HUES48 (cell line): ENCODE data around the gene AKAP6.

Experiments used
- H3K27ac ChIP-seq: one replicate; pipeline ENCODE4 v1.7.0; 2013; ENCODE audit warnings: low read depth, low read length, inconsistent platforms
- H3K27me3 ChIP-seq: 2 replicates; pipeline ENCODE4 v1.6.1; 2013; ENCODE audit warnings: mild to moderate bottlenecking, low read length; ENCODE audit not compliant: control insufficient read depth, insufficient read depth
- H3K36me3 ChIP-seq: 2 replicates; pipeline ENCODE4 v1.6.1; 2013; ENCODE audit warnings: low read length; ENCODE audit not compliant: control insufficient read depth, insufficient read depth
- H3K4me1 ChIP-seq: 2 replicates; pipeline ENCODE4 v1.6.1; 2013; ENCODE audit warnings: mild to moderate bottlenecking, low read length; ENCODE audit not compliant: control insufficient read depth, insufficient read depth
- H3K4me3 ChIP-seq: 2 replicates; pipeline ENCODE4 v1.5.1; 2013; ENCODE audit warnings: mild to moderate bottlenecking, low read depth, low read length
- H3K9ac ChIP-seq: 2 replicates; pipeline ENCODE4 v1.6.1; 2013; ENCODE audit warnings: mild to moderate bottlenecking, low read depth, low read length, moderate library complexity
- H3K9me3 ChIP-seq: 2 replicates; pipeline ENCODE4 v1.6.1; 2013; ENCODE audit warnings: low read length; ENCODE audit not compliant: control insufficient read depth, insufficient read depth

Gene AKAP6

DNA sequence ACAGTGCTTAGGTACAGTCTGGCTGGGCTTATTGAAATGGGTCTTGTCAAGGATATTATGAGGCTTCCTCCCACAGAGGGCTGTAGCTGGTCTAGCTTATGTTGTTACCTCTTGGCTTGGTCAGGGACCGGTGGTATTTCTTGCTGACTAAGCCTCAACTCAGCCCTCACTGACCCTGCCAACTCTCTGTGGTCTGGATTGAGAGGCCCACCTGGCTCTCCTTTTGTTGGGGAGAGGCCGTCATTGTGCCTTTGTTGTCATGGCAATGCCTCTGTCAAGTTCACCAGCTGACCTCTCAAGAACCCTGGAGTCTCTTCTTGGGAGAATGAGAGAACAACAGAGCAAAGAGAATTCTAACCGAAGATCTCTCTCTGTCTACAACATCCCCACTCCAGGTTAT, 364.0 kb downstream of the AKAP6 start:
- Histone ChIP-seq H3K27me3 (no peaks in the 10 kb centered on the region), H3K9me3 (no peaks in the 10 kb centered on the region), H3K36me3 (no peaks in the 10 kb centered on the region), H3K27ac (no peak overlapping the region), H3K4me1 (peaks cover 6% of the 10 kb centered on the region; the same call in 1 of the 2 replicates), H3K9ac (no peak overlapping the region), H3K4me3 (no peak overlapping the region)

DNA sequence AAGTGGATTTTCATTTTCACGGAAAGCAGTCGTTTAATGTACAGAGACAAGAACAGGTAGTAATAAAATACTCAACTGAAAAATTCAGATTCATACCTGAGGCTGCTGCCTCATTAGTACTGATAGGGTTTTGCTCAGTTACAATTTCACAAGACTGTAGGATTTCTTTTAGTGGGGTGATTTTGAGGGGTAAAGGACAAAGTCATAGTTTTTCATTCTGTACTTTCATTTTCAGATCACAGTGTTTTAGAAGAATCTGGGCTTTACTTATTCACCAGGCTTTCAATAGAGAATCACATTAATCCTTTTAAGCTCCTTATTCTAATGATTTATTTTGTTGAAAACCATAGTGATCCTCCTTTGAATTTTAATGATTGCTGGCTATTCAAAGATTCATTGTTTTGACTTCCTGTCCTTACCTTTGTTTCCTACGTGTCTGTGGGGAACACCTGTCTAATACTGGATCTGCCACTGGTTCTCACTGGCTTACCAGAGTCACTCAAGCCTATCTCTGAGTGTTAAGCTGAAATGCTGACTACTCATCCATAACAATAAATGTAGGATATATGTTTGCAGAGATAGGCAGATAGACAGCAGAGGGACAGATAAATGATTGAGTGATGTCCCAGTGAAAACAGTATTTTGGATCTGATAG, 365.8 kb downstream of the AKAP6 start:
- Histone ChIP-seq H3K4me3 (no peak overlapping the region), H3K4me1 (peaks cover 6% of the 10 kb centered on the region; the same call in 1 of the 2 replicates), H3K36me3 (no peaks in the 10 kb centered on the region), H3K9me3 (no peaks in the 10 kb centered on the region), H3K27ac (no peak overlapping the region), H3K9ac (no peak overlapping the region), H3K27me3 (no peaks in the 10 kb centered on the region)

GRCh38 chr14:32696325-32697091, 367.4 kb downstream of the AKAP6 start:
- Histone ChIP-seq H3K27me3 (no peaks in the 10 kb centered on the region), H3K9me3 (no peaks in the 10 kb centered on the region), H3K4me1 (peaks cover 6% of the 10 kb centered on the region; the same call in 1 of the 2 replicates), H3K9ac (no peak overlapping the region), H3K4me3 (no peak overlapping the region), H3K36me3 (no peaks in the 10 kb centered on the region), H3K27ac (no peak overlapping the region)

DNA sequence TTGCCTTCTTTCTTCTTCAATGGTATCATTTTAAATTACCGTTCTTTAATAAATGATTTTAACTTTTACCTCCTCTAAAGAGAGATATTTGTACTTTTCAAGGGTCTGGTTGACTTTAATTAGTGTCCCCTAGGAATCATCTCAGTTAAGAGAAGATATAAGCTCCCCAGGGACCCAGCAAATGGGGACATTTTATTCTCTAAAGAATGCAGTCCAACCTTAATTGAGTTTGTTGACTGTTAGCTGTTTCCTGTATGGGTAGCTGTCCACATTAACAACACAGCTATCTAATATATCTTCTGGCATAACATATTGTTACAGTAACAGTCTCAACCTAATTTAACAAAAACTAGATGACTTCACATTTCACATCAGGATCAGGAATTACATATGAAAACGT, 368.0 kb downstream of the AKAP6 start:
- Histone ChIP-seq H3K27ac (no peak overlapping the region), H3K27me3 (no peaks in the 10 kb centered on the region), H3K9ac (no peak overlapping the region), H3K36me3 (no peaks in the 10 kb centered on the region), H3K4me1 (peaks cover 7% of the 10 kb centered on the region; the same call in 1 of the 2 replicates), H3K4me3 (no peak overlapping the region), H3K9me3 (no peaks in the 10 kb centered on the region)

GRCh38 chr14:32697704-32698103, 368.6 kb downstream of the AKAP6 start:
- Histone ChIP-seq H3K27me3 (no peaks in the 10 kb centered on the region), H3K9me3 (no peaks in the 10 kb centered on the region), H3K27ac (no peak overlapping the region), H3K4me1 (peaks cover 13% of the 10 kb centered on the region; the same call in 1 of the 2 replicates), H3K9ac (no peak overlapping the region), H3K36me3 (no peaks in the 10 kb centered on the region), H3K4me3 (no peak overlapping the region)

DNA sequence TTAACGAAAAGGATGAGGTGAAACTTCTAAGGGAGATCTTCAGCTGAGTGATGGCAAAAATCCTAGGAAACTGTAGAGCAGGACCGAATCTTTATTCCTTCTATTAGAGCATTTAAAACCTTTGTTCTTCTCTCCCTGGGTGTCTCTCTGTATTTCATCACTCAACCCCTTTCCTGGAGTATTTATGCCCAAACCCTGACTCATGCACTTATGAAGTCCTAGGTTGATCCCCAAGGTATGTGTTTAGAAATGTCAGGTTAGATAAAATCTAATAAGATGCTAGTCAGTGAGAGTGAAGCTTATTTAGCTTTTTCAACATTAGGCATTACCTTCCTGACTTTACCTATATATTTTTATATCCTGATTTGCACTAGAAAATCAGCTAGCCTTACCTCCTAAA, 369.7 kb downstream of the AKAP6 start:
- Histone ChIP-seq H3K36me3 (no peaks in the 10 kb centered on the region), H3K4me3 (no peak overlapping the region), H3K9me3 (no peaks in the 10 kb centered on the region), H3K27ac (no peak overlapping the region), H3K9ac (no peak overlapping the region), H3K27me3 (no peaks in the 10 kb centered on the region), H3K4me1 (peaks cover 15% of the 10 kb centered on the region; the same call in 1 of the 2 replicates)

- no peaks in the 10 kb centered on the region for H3K36me3 ChIP-seq
- no peaks in the 10 kb centered on the region for H3K9me3 ChIP-seq
- H3K27me3 ChIP-seq, result no peaks in the 10 kb centered on the region
- H3K9ac ChIP-seq, result no peak overlapping the region
- peaks cover 9% of the 10 kb centered on the region; the same call in 1 of the 2 replicates for H3K4me1 ChIP-seq
- no peak overlapping the region for H3K27ac ChIP-seq
- no peak overlapping the region for H3K4me3 ChIP-seq
These were observed 372.4 kb downstream of the AKAP6 start for GRCh38 chr14:32701475-32701874.

- Histone ChIP-seq H3K27ac (peak overlapping the region; percentile 50), H3K9ac (no peak overlapping the region), H3K9me3 (no peaks in the 10 kb centered on the region), H3K27me3 (no peaks in the 10 kb centered on the region), H3K4me3 (no peak overlapping the region), H3K4me1 (peaks cover 9% of the 10 kb centered on the region; the same call in 1 of the 2 replicates), H3K36me3 (no peaks in the 10 kb centered on the region)
These were observed 373.0 kb downstream of the AKAP6 start for GRCh38 chr14:32702088-32702487.

DNA sequence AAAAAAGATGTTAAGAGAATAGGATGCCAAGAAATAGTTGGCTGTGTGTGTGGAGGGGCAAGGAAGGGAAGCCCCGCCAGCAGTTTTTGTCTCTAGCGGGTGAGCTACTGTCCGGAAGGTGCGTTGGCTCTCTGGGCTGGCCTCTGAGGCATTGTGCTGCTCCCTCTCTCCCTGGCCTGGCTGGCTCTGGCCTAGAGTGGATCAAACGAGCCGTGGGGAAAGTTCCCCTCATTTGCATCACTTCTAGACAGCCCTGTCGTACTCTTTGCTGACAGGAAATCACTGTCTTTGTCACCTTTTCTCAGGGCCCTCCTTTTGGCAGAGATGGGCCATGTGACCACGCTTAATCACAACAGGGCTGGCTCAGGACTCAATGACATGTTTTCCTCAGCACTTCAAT, 373.5 kb downstream of the AKAP6 start:
- Histone ChIP-seq H3K36me3 (no peaks in the 10 kb centered on the region), H3K9me3 (no peaks in the 10 kb centered on the region), H3K4me3 (no peak overlapping the region), H3K27me3 (no peaks in the 10 kb centered on the region), H3K27ac (peak overlapping the region; percentile 50), H3K4me1 (peaks cover 9% of the 10 kb centered on the region; the same call in 1 of the 2 replicates), H3K9ac (no peak overlapping the region)

GRCh38 chr14:32703183-32703621, 374.1 kb downstream of the AKAP6 start:
- no peaks in the 10 kb centered on the region for H3K27me3 ChIP-seq
- peak overlapping the region; percentile 50 for H3K27ac ChIP-seq
- no peaks in the 10 kb centered on the region for H3K36me3 ChIP-seq
- peaks cover 9% of the 10 kb centered on the region; the same call in 1 of the 2 replicates for H3K4me1 ChIP-seq
- no peak overlapping the region for H3K9ac ChIP-seq
- H3K9me3 ChIP-seq, result no peaks in the 10 kb centered on the region
- no peak overlapping the region for H3K4me3 ChIP-seq
